HEK293 (cell line): ENCODE data around the gene PAN2.

Experiments
- CTCF ChIP-seq: fragments of 450-650 bp; formaldehyde crosslinking; IDR thresholded peaks from 2 replicates; pipeline ENCODE4 v1.5.1; 2016; ENCODE audit warnings: missing biosample characterization, missing genetic modification characterization
- ZBTB7A ChIP-seq: fragments of 450-650 bp; formaldehyde crosslinking; IDR thresholded peaks from 2 replicates; pipeline ENCODE4 v1.5.1; 2016; ENCODE audit warnings: low read depth, missing biosample characterization, missing genetic modification characterization
- ZNF184 ChIP-seq: fragments of 450-650 bp; IDR thresholded peaks from 2 replicates; pipeline ENCODE4 v1.5.1; 2018; ENCODE audit warnings: missing biosample characterization, mild to moderate bottlenecking, missing genetic modification characterization
- ZNF2 ChIP-seq: fragments of 450-650 bp; formaldehyde crosslinking; IDR thresholded peaks from 2 replicates; pipeline ENCODE4 v1.5.1; 2016; ENCODE audit warnings: missing biosample characterization, missing genetic modification characterization
- ZNF341 ChIP-seq: fragments of 450-650 bp; formaldehyde crosslinking; IDR thresholded peaks from 2 replicates; pipeline ENCODE4; 2016; ENCODE audit warnings: low read depth, missing biosample characterization, missing genetic modification characterization
- ZNF639 ChIP-seq: fragments of 450-650 bp; formaldehyde crosslinking; IDR thresholded peaks from 2 replicates; pipeline ENCODE4 v1.5.1; 2016; ENCODE audit warnings: missing biosample characterization, missing genetic modification characterization

GRCh38 chr12:56326533-56326932, 7.3 kb downstream of the PAN2 start:
- no peak for TF ChIP-seq CTCF (tag by site-specific recombination)
- no peak for TF ChIP-seq ZNF639 (tag by site-specific recombination)
- no peak for TF ChIP-seq ZNF341 (tag by site-specific recombination)
- no peak for TF ChIP-seq ZNF2 (tag by site-specific recombination)
- TF ChIP-seq ZBTB7A, result no peak
- no peak for TF ChIP-seq ZNF184
